Measurements from ENCODE around the gene TMEM108.
A peak's percentile ranks its signal among the peaks of the same experiment; 100 is the strongest.

The TMEM108 gene

DNA sequence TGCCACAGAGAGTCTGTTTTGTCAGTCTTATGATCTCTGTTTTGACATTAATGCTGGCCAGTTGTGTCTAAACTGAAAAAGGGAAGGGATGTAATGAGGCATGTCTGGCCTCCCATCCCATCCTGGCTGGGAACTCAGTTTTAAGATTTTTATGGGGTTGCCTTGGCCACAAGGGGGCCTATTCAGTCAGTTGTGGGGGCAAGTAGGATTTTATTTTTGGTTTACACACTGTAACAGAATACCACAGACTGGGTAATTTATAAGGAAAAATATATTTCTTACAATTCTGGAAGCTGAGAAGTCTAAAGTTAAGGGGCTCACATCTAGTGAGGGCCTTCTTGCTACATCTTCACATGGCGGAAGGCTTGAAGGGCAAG lies 129.8 kb downstream of the TMEM108 start:
- DNase-seq: no peak

DNA sequence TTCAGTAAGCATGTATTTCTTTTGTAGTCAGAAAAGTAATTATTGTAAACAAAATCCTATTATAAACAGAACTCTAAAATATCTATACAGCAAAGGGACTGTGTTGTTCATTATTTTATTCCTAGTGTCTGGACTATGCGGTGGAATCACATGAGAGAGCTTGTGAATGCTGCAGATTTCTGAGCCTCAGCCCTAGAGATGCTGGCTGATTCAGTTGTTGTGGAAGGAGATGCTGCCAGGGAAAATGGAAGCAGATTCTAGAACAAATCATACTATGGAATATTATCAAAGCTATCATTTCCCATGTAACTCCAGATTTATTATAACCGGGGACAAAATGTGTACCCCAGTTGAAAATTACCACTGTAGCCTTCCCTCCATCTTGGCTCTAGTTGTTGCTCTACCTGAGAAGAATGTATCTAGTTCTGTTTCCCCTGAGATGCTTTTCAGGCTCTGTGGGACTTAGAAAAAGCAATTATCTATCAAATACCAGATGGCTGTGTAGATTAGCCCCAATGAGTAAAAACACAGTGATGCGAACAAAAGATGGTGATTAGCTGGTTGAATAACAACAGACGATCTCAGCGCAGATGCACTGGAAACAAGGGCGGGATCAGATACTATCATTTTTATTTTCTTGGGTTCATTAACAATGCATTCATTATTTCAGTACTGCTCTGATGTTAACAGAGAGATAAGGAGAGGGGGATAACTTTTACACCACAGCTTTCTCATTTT lies 131.3 kb downstream of the TMEM108 start:
- DNase-seq: no peak

DNA sequence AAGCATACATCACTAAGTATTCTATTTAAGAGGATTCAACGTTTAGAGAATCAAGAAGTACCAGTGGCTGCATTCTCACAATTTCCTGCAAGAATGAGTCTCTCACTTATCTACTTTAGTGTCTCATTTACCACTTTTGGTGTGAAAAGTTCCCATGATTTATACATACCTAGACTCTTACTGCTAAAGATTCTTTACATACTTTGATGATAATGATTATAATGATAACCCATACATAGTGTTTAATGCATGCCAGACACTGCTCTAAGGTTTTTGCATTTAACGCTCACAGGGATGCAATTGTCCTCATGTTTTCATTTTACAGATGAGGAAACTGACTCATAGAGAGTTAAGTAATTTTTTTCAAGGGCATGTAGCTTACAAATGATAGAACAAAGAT lies 133.6 kb downstream of the TMEM108 start:
- DNase-seq: no peak

DNA sequence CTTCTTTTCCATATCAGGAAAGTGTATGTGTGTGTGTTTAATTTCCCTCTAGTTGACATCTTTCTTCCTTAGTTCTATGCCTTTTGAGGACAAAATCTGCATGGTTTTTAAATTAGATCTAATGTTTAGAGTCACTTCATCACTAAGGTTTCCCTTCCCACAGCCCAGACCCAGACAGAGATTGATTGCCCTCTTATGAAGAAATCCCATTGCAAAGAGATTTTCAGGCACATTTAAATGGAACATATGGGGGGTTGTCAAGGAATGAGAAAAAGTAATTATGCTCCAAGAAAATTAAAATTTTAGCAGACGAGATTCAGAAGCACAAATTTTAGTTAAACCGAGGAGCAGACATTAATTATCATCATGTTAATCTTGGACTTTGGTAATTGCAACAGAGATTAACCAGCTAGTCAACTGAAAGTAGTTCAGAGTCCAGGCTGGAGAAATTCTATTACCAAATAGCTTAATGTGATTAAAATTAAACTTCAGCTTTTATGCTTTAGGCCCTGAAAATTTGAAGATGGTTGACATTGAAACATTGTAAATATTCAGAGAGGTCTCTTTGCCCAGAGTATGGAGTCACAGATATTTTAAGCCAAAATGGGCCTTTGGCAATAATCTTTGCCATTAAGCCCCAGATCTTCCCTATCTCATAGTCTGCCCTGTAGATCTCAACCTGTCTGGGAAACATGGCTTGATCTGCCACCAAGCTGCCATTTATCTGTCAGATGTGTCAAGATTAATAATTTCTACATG lies 143.4 kb downstream of the TMEM108 start:
- no peak for DNase-seq

DNA sequence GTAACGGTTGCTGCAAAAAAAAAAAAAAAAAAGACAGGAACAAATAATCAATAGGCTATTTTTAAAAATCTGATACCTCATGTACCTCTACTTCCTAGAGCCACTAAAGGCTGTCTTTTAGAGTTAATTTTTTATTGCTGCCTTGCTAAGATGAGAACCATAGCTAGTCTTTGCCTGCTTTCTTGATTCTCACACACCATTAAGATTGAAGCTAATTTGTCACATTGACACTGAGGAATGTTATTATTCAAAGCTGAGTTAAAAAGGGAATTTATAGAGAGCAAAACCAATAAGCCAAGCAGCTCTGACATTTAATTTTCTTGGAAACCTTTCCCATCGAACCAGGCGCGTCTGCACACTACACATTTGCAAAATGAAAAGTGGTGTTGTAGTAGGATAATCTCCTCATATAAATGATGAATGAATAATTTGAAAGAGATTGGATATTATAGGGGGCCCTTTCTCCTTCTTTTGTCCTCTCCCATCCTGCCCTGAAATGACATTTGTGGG lies 149.7 kb downstream of the TMEM108 start:
- no peak for DNase-seq

DNA sequence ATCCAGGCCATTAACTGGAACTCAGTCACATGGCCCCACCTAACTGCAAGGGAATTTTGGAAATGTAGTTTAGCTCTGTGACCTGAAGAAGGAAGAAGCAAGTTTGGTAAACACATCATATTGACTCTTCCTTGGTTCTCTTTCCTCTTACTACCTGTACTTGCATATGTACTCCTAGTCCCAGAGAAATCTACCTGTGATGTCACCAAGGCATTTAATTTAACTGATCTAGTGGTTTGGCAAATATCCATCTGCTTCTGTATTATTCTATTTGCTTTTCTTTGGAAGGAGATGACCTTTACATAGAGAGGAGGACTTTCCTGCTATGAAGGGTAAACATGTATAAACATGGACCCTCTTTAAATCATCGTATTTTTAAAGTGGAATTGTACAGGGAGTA lies 150.8 kb downstream of the TMEM108 start:
- no peak for DNase-seq

DNA sequence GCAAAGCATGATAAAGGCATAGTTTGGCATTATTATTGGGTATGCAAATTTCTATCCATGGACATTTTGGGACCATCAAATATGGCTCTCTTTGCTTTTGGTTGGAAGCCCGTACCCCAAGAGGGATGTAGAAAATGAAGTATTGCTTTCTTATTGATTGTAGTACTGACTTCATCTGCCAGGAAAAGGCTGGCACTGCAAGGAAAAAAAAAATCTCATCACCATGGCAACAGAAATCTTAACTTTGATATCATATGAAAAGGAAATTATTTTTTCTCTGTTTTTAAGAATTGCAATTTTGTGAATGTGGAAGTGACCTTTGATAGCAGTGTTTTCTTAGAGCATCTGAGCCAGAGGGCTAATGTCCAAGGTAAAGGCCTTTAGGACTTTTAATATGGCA lies 151.7 kb downstream of the TMEM108 start:
- DNase-seq: no peak

DNA sequence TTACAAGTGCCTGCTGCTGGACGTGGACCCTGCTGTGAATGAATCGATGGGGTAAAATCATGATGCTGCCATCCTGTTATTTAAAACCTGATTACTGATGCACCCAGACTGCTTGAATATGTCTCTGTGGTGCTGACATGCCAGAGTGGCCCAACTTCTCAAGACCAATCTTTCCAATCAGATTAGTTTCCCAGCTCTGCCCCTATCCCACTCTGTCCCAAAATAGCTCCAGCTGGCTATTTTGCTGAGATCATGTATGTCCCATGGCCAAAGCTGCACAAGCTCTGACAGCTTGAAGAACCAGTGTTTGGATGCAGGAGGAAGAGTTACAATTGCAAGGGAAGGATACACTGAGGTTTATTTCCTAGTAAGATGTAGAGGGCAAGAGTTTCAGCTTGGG lies 153.6 kb downstream of the TMEM108 start:
- no peak for DNase-seq

DNA sequence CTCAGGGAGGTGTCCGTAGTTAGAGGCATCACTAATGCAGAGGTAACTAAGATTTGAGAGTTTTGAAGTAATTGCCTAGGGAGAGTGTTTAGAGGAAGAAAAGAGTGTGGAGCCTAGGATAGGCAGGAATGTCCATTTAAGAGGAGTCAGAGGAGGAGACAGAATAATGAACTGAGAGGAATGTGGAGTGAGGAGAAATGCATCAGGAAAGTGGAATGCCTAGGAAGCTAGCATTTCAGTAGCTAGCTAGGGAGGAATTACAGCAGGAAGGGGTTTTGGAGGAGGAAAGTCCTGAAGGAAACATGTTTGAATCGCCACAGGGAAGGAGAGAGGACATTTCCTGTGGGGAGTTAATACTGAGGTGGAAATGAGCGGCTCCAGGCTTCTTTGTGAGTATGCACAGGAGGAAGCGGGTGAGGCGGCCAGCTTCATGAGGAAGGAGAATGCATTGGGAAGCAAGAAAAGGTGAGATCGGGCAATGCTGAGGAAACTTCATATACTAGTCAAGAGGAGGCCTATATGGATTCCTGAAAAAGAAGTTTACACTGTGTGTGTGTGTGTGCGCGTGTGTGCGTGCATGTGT lies 154.3 kb downstream of the TMEM108 start:
- no peak for DNase-seq

DNA sequence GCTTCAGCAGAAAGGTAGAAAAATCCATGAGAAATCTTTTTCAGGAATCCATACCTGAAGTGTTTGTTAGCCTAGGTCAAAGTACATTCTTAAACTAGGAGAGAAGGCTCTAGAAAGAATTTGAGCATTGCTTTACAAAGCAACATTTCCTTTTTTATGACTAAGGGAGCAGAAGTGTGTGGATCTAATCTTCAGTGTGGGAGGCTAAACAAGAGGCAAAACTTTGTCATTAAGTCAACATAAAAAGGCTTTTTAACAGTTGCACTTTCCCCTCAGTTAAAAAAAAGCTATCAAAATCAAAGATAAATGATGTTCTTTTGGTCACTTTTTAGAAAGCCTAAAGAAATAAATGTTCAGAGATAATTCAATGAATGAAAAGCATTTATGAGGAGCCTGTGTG lies 154.8 kb downstream of the TMEM108 start:
- no peak for DNase-seq

DNA sequence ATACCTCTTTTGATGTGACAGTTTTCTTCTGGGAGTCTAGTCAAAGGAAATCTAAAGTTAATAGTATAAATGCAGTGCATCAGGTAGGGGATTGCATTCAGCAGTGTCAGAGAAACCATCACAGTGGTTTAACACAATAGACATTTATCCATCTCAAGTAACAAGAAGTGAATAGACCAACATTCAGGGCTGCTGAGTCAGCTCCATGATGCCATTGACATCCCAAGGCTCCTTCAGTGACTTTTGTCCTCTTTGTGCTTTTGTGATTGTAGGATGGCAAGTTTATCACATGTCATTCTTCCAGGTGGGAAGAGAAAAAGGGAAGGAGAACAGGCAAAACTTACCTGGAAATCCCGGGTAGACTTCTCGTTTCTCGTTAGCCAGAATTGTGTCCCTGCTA lies 158.3 kb downstream of the TMEM108 start:
- DNase-seq: no peak

DNA sequence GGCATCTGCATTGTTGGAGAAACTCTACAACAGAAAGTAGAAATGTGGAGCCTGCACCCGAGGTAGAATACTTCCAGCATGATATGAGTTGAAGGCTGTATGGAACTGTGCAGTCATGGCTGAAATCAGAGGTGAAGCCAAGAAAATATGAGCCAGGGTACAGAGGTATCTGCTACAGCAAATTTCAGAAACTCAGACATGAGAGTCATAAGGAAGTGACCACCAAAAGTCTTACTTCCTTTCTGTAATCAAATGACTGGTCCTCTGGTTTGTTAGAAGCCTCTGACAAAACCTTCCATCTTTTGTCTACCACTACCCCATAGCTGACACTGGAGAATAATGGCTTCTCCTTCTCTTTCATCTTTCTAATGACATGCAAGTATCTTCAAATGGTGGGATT lies 159.4 kb downstream of the TMEM108 start:
- no peak for DNase-seq

DNA sequence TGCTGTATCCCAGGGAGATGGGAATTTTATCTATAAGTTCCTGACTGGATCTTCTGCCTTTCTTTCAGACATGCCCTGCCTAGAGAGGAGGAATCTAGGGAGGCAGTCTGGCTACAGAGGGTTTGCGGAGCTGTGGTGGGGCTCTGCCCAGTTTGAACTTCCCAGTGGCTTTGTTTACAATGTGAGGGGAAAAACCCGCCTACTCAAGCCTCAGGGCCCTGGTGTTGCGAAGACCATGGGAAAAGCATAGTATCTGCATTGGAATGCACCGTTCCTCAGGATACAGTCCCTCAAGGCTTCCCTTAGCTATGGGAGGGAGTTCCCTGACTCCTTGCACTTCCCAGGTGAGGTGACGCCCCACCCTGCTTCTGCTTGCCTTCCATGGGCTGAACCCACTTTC lies 168.7 kb downstream of the TMEM108 start:
- DNase-seq: no peak

DNA sequence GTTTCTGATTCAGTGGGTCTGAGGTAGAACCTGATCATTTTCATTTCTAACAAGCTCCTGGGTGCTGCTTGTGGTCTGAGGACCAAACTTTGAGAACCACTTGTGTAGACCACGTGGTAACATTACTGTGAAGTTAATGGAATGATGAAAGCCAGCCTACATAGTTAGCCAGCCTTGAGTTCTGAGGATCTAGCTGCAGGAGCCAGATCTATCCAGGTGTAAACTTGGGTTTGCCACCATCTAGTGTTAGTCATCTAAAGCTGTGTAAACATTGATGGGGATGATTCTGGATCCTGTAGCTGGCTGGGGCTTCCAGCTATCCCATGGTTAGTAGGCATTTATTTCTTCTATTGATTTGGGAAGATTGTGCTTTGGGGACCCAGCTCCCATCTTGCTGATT lies 170.0 kb downstream of the TMEM108 start:
- DNase-seq: no peak

DNA sequence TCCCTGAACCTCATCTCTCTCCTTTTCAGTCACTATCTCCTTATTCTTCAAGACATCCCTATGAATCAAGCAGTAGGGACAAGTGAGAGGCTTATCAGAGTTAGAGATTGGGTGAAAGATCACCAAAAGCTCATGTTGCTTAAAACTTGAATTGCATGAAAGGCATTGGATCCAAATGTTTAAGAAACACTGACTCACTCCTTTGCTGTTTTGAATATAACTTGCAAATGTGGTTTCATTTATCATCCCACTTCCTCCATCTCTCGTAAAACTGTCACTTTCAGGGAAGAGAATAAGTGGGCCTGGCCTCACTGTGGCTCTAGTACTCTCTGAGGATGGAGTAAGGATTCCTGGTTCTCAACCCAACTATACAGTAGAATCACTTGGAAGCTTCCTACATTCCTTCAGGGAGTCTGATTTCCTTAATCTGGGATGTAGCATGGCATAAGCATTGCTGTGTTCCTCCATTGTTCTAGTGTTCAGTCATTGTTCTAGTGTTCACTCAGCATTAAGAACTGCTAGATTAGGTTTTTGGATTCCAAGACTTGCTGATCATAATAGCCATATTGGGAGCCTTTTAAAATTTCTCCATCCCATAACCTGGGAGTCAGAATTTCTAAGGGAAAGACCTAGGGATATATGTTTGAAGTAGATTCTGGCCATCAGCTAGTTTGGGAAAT lies 171.8 kb downstream of the TMEM108 start:
- DNase-seq: peak; percentile 90

DNA sequence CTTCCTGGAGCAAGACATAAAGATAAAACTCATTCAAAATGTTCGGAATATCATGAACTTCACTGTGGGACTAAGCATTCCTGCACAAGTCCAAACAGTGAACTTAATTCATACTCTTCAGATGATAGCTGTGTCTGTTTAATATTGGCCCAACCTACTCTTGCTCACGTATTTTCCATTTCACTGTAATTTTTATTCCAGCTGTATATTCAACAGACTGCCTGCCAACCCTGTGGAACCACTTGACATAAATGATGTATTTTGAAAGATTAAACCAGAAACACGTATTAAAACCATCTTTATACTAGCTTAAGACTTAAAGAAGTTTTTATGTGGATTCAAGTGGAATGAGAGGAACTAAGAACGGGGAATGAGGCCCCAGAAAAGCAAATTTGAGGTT lies 172.5 kb downstream of the TMEM108 start:
- DNase-seq: no peak

DNA sequence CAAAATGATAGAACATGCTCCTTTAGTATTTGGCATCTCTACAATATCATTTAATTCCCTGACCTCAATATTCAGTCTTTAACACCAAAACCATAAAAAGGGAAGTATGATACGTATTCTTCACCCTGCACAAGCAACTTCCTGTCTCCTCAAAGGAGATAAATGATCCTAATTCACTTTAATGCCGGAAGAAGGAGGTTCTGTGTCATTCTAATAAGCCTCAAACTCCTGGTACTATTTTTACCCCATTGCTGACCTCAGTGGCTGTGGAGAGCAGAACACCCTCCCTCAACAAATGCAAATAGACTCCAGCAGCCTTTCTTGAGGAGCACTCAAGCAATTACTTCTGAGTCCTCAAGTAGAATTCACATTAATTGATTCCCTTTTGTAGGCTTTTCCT lies 173.3 kb downstream of the TMEM108 start:
- peak; percentile 47 for DNase-seq

DNA sequence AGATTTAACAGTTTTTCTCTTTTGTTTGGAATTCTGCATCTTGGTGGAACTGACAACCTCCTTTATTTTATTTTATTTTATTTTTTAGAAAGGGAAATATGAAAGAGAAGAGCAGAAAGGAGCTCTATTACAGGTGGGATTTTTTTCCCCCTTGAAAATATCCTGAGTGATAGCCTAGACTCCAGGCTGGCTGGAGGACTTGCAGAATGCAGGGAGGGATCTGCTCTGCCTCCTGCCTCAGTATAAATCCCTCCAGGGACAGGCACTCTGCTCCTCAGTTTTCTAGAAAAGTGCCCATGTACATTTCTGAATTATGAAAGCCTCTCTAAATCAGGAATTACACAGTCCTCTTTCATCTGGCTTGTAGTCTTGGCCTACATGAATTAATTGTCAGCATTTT lies 173.7 kb downstream of the TMEM108 start:
- DNase-seq: no peak

DNA sequence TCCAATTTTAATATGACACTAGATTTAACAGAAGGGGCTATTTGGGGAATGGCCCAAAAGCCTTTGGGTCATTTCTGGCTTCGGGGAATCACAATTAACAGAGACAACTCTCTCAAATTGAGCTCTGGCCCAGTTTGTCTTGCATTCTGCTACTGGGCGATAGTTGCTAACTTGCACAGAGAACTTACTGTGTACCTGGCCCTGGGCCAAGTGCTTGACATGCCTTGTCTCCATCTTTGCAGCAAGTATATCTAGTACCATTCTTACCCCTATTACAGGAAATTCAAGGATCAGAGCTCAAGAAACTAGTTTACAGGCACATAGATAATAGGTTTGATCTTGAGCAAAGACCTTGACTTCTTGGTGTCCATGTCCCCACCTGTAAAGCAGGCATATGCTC lies 175.7 kb downstream of the TMEM108 start:
- no peak for DNase-seq

DNA sequence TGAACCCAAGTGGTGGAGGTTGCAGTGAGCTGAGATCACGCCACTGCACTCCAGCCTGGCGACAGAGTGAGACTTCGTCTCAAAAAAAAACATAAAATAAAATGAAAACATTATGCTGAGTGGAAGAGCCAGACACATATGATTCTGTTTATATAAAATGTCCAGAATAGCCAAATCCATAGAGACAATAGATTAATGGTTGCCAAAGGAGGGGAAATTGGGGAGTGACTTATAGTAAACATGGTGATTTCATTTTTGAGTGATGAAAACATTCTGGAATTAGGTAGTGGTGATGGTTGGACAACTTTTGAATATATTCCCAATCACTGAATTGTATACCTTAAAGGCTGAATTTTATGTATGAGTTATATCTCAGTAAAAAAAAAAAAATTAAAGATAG lies 189.6 kb downstream of the TMEM108 start:
- DNase-seq: no peak

DNA sequence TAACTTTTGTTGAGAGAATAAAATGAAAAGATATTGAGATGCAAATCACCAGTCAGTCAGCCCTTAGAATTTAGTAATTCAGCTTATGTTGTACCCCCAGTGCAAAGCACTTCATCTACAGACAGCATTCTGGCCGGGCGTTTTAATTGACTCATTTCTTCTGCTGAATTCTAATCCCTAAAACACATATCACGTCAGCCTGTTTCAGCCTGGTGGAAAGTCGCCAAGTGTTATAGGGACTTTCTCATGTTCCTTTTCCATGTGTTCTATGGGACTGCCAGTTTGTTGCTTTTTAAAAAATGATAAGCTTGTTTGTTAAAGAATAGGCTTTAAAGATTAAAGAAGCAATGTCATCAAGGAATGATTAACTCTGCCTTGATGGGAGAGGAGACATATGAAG lies 192.0 kb downstream of the TMEM108 start:
- peak; percentile 9 for DNase-seq

DNA sequence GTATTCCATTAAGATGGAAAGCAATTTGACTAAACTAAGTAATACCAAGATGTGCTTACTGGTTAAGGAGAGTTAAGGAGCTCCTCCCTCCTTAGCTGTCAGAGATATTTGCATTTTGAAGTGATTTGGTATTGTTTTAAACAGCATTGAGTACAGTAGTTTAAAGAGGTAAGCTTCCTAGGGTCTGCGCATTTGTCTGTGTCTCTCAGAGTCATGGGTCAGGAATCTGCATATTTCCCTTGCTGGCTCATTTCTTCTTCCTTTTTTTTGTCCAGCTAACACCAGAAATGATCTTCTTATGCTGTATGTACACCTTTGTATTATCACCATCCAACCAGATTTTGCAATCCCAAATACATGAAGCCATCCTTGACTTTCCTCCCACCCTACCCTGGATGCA lies 198.7 kb downstream of the TMEM108 start:
- DNase-seq: no peak

DNA sequence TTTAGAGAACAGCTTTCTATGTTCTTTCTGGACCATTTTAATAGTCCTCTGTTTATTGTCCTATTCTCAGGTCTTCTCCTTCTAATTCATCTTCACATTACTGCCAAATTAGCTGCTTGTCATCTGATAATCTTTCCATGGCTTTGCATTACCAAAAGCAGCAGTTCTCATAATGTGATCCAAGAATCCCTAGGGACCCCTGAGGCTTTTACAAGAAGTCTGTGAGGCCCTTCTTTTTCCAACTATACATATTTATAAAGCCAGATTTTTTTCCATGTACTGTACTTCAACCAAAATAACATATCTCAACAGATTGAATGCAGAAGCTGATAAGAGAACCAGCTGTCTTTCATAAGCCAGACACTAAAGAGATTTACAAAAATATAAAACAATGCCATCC lies 199.2 kb downstream of the TMEM108 start:
- DNase-seq: peak; percentile 3

DNA sequence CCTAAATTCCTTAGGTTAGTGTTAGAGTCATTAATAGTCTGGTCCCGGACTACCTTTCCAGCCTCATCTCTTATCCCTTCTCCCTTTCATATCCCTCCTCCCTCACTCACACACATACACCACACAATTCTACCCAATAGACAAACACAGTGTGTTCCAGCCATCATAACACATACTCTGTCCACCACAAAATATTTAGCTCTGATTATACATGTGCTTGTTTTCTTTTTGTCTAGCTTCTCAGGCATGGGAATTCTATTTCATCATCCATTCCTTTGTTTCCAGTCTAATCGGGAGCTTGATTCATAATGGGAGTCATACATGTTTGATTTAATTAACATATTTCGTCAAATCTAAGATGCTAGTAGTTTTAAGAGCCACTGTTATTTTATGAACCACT lies 199.8 kb downstream of the TMEM108 start:
- peak; percentile 8 for DNase-seq
